GM12878 (cell line): Measurements from ENCODE around the gene CPA4.

Experiments
- CREM ChIP-seq: IDR thresholded peaks from 2 replicates; pipeline ENCODE4 v1.6.1; 2014; ENCODE audit warnings: antibody characterized with exemption, low read depth
- EP300 ChIP-seq, 2 experiments: fragments of 150-350 bp in 1 of 2; IDR thresholded peaks; 2 replicates each; pipeline ENCODE4 v1.6.1; 2011 to 2012; ENCODE audit warnings: low read depth in 2 of 2, low read length in 2 of 2, borderline replicate concordance in 1 of 2, improper control_type of control experiment in 1 of 2, inconsistent platforms in 1 of 2; ENCODE audit not compliant: control insufficient read depth in 1 of 2
- GABPA ChIP-seq: IDR thresholded peaks from 2 replicates; pipeline ENCODE4 v1.6.1; 2014; ENCODE audit warnings: antibody characterized with exemption, low read depth, mild to moderate bottlenecking, inconsistent platforms
- RFX5 ChIP-seq: IDR thresholded peaks from 2 replicates; pipeline ENCODE4 v1.6.1; 2011; ENCODE audit warnings: low read depth, low read length, improper control_type of control experiment
- SMC3 ChIP-seq: IDR thresholded peaks from 2 replicates; pipeline ENCODE4 v1.6.1; 2011; ENCODE audit warnings: low read length, improper control_type of control experiment, borderline replicate concordance
- TAF1 ChIP-seq: IDR thresholded peaks from 2 replicates; pipeline ENCODE4 v1.6.1; 2011; ENCODE audit warnings: mild to moderate bottlenecking, low read depth, low read length, borderline replicate concordance
- ZNF622 ChIP-seq: fragments of 450-650 bp; IDR thresholded peaks from 2 replicates; pipeline ENCODE4 v1.6.1; 2017; ENCODE audit warnings: mild to moderate bottlenecking, inconsistent platforms
- TF ChIP-seq, protein P1 (sequence below): fragments of 450-650 bp; IDR thresholded peaks from 2 replicates; pipeline ENCODE4 v1.6.1; 2017; ENCODE audit warnings: antibody characterized with exemption, mild to moderate bottlenecking, moderate library complexity
- TF ChIP-seq, protein P2 (sequence below): IDR thresholded peaks from 2 replicates; pipeline ENCODE4 v1.6.1; 2011; ENCODE audit warnings: borderline replicate concordance, low read depth, mild to moderate bottlenecking, moderate library complexity, mixed read lengths, low read length; ENCODE audit not compliant: insufficient read depth; ENCODE audit errors: extremely low read length

DNA sequence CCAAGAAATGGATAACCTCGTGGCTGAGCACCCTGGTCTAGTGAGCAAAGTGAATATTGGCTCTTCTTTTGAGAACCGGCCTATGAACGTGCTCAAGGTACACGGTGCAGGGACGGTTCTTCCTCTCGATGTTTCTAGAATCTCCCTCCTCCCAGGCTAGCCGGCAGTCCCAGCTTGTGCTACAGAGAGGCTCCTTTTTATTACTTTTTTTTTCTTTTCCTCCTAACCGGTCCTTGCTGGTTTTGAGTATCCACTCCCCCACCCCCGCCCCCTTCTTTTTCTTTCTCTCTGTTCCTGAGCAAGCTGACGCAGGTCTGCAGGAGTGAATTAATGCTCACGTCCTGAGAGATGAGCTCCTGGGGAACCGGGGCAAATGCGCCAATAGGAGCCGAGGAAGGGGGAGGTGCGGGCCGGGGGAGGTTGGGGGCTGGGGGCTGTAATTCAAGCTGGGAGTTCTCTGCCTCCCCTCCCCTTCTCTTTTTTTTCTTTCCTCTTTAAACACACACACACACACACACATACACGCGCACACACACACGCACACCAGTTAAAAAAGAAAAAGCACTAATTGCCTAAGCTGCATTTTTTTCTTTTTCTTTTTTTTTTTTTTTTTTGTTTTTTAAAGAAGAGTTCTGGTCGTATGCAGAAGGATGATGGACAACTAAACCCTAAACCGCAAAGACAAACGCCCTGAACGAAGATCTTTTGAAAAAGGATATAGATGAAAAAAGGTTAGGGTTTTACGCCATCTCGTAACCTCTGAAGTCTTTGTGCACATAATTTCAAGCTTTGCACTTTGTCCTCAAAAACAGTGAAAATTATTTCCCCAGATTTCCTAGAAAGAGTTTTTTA is 19.7 kb upstream of the CPA4 start:
- TF ChIP-seq, protein P1, sequence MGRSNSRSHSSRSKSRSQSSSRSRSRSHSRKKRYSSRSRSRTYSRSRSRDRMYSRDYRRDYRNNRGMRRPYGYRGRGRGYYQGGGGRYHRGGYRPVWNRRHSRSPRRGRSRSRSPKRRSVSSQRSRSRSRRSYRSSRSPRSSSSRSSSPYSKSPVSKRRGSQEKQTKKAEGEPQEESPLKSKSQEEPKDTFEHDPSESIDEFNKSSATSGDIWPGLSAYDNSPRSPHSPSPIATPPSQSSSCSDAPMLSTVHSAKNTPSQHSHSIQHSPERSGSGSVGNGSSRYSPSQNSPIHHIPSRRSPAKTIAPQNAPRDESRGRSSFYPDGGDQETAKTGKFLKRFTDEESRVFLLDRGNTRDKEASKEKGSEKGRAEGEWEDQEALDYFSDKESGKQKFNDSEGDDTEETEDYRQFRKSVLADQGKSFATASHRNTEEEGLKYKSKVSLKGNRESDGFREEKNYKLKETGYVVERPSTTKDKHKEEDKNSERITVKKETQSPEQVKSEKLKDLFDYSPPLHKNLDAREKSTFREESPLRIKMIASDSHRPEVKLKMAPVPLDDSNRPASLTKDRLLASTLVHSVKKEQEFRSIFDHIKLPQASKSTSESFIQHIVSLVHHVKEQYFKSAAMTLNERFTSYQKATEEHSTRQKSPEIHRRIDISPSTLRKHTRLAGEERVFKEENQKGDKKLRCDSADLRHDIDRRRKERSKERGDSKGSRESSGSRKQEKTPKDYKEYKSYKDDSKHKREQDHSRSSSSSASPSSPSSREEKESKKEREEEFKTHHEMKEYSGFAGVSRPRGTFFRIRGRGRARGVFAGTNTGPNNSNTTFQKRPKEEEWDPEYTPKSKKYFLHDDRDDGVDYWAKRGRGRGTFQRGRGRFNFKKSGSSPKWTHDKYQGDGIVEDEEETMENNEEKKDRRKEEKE: no peak
- no peak for TF ChIP-seq TAF1
- TF ChIP-seq GABPA: no peak
- no peak for TF ChIP-seq EP300 (IDR thresholded peaks at IDR 0.05; ENCODE audit: borderline replicate concordance in 1 of 2, control insufficient read depth in 1 of 2, low read depth in 2 of 2, low read length in 2 of 2)
- TF ChIP-seq CREM: no peak
- TF ChIP-seq ZNF622: no peak
- no peak for TF ChIP-seq RFX5
- no peak for TF ChIP-seq SMC3
- TF ChIP-seq, protein P2, sequence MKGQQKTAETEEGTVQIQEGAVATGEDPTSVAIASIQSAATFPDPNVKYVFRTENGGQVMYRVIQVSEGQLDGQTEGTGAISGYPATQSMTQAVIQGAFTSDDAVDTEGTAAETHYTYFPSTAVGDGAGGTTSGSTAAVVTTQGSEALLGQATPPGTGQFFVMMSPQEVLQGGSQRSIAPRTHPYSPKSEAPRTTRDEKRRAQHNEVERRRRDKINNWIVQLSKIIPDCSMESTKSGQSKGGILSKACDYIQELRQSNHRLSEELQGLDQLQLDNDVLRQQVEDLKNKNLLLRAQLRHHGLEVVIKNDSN: no peak
